Activated CD4-positive, CD25-positive, alpha-beta regulatory T cell treated with anti-CD3 and anti-CD28 coated beads, Interleukin-2, amount 50 U/mL, for 24 hours (primary cell): Measurements from ENCODE around the gene UBE4B.
"Not testable (repeated sequence)": the region's sequence is repeated elsewhere in the genome, so short reads cannot be mapped to it uniquely, and the experiment has no call there.

Source experiments
- ATAC-seq, 2 donors: fragments of 150-1000 bp; cut with Tn5 transposase; one replicate each; pipeline ENCODE4 v1.10.0; 2021; ENCODE audit warnings: mild to moderate bottlenecking in 1 of 2, moderate library complexity in 1 of 2

UBE4B gene

GRCh38 chr1:10042746-10043145 lies 10.0 kb downstream of the UBE4B start:
- no peak for ATAC-seq

- ATAC-seq, result no peak
Measured at GRCh38 chr1:10045480-10046355, 13.0 kb downstream of the UBE4B start.

GRCh38 chr1:10046356-10047085 lies 13.8 kb downstream of the UBE4B start:
- no peak for ATAC-seq

GRCh38 chr1:10048601-10049000 lies 15.8 kb downstream of the UBE4B start:
- no peak for ATAC-seq

- ATAC-seq, result no peak
Measured at GRCh38 chr1:10050611-10051010, 17.9 kb downstream of the UBE4B start.

- ATAC-seq, result no peak
Measured at GRCh38 chr1:10051656-10052055, 18.9 kb downstream of the UBE4B start.

- no peak for ATAC-seq
Measured at GRCh38 chr1:10052347-10052746, 19.6 kb downstream of the UBE4B start.

- ATAC-seq, result no peak
Measured at GRCh38 chr1:10054465-10054864, 21.7 kb downstream of the UBE4B start.

GRCh38 chr1:10056599-10056987 lies 23.8 kb downstream of the UBE4B start:
- ATAC-seq, result no peak

GRCh38 chr1:10057343-10057742 lies 24.6 kb downstream of the UBE4B start:
- no peak for ATAC-seq

GRCh38 chr1:10057796-10058195 lies 25.0 kb downstream of the UBE4B start:
- no peak for ATAC-seq

GRCh38 chr1:10059342-10059718 lies 26.6 kb downstream of the UBE4B start:
- ATAC-seq, result no peak

- ATAC-seq, result no peak
Measured at GRCh38 chr1:10060311-10061100, 27.7 kb downstream of the UBE4B start.

GRCh38 chr1:10061276-10061675 lies 28.5 kb downstream of the UBE4B start:
- no peak for ATAC-seq

GRCh38 chr1:10063878-10064277 lies 31.1 kb downstream of the UBE4B start:
- no peak for ATAC-seq

GRCh38 chr1:10064416-10065343 lies 31.9 kb downstream of the UBE4B start:
- ATAC-seq, result no peak

GRCh38 chr1:10065344-10065685 lies 32.6 kb downstream of the UBE4B start:
- no peak for ATAC-seq

- ATAC-seq, result no peak
Measured at GRCh38 chr1:10065760-10066159, 33.0 kb downstream of the UBE4B start.

- no peak for ATAC-seq
Measured at GRCh38 chr1:10068605-10069294, 36.0 kb downstream of the UBE4B start.

- ATAC-seq, result no peak
Measured at GRCh38 chr1:10070206-10070605, 37.4 kb downstream of the UBE4B start.

- no peak for ATAC-seq
Measured at GRCh38 chr1:10071640-10072039, 38.9 kb downstream of the UBE4B start.

GRCh38 chr1:10073371-10073770 lies 40.6 kb downstream of the UBE4B start:
- ATAC-seq, result not testable (repeated sequence)
